ENCODE data around the gene KCNJ10.

- TF ChIP-seq, protein P1, sequence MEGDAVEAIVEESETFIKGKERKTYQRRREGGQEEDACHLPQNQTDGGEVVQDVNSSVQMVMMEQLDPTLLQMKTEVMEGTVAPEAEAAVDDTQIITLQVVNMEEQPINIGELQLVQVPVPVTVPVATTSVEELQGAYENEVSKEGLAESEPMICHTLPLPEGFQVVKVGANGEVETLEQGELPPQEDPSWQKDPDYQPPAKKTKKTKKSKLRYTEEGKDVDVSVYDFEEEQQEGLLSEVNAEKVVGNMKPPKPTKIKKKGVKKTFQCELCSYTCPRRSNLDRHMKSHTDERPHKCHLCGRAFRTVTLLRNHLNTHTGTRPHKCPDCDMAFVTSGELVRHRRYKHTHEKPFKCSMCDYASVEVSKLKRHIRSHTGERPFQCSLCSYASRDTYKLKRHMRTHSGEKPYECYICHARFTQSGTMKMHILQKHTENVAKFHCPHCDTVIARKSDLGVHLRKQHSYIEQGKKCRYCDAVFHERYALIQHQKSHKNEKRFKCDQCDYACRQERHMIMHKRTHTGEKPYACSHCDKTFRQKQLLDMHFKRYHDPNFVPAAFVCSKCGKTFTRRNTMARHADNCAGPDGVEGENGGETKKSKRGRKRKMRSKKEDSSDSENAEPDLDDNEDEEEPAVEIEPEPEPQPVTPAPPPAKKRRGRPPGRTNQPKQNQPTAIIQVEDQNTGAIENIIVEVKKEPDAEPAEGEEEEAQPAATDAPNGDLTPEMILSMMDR (IDR thresholded peaks at IDR 0.05) = no peak
- TF ChIP-seq ZFX (IDR thresholded peaks at IDR 0.05; ENCODE audit: borderline replicate concordance) = no peak
Measured at GRCh38 chr1:160070243-160071163, 543 bp upstream of the KCNJ10 start.

All from 22Rv1 (cell line).